ENCODE measurements around the gene CAMTA2.
A peak's percentile ranks its signal among the peaks of the same experiment; 100 is the strongest.
"Not testable (repeated sequence)": the region's sequence is repeated elsewhere in the genome, so short reads cannot be mapped to it uniquely, and the experiment has no call there.

CAMTA2 gene

GRCh38 chr17:4945176-4945943 lies 42.1 kb downstream of the CAMTA2 start:
- DNase-seq: peak; percentile 91

- DNase-seq: no peak
Observed at GRCh38 chr17:4944554-4945175, 42.8 kb downstream of the CAMTA2 start.

- peak; percentile 91 for DNase-seq
Observed at GRCh38 chr17:4944163-4944553, 43.3 kb downstream of the CAMTA2 start.

- DNase-seq: no peak
Observed at GRCh38 chr17:4942760-4943508, 44.5 kb downstream of the CAMTA2 start.

- DNase-seq: no peak
Observed at GRCh38 chr17:4941319-4941610, 46.2 kb downstream of the CAMTA2 start.

GRCh38 chr17:4940555-4941318 lies 46.7 kb downstream of the CAMTA2 start:
- peak; percentile 60 for DNase-seq

GRCh38 chr17:4939796-4940554 lies 47.5 kb downstream of the CAMTA2 start, which contains the start of the genes RNF167 and SLC25A11:
Gene RNF167 (plus strand): TSS chr17:4940268. CDS start chr17:4940910, 642 bp downstream.
Gene SLC25A11 (minus strand): TSS chr17:4940046. CDS start chr17:4939910, 136 bp downstream.
- peak; percentile 100 for DNase-seq

- DNase-seq: no peak
Observed at GRCh38 chr17:4939546-4939795, 48.0 kb downstream of the CAMTA2 start.

- DNase-seq: peak; percentile 56
Observed at GRCh38 chr17:4938688-4939545, 48.6 kb downstream of the CAMTA2 start.

GRCh38 chr17:4938069-4938491 lies 49.4 kb downstream of the CAMTA2 start:
- DNase-seq: no peak

GRCh38 chr17:4937553-4937952 lies 49.9 kb downstream of the CAMTA2 start:
- DNase-seq: no peak

- no peak for DNase-seq
Observed at GRCh38 chr17:4936436-4936835, 51.0 kb downstream of the CAMTA2 start.

- no peak for DNase-seq
Observed at GRCh38 chr17:4935650-4936049, 51.8 kb downstream of the CAMTA2 start.

GRCh38 chr17:4934173-4934979 lies 53.1 kb downstream of the CAMTA2 start:
- DNase-seq: peak; percentile 83

- no peak for DNase-seq
Observed at GRCh38 chr17:4933646-4934045, 53.8 kb downstream of the CAMTA2 start.

- no peak for DNase-seq
Observed at GRCh38 chr17:4932756-4933155, 54.7 kb downstream of the CAMTA2 start.

- DNase-seq: peak; percentile 69
Observed at GRCh38 chr17:4931963-4932362, 55.5 kb downstream of the CAMTA2 start, which contains the start of gene GP1BA. Gene GP1BA (plus strand): TSS chr17:4932277. CDS start chr17:4932605, 328 bp downstream.

- no peak for DNase-seq
Observed at GRCh38 chr17:4928881-4929280, 58.6 kb downstream of the CAMTA2 start.

GRCh38 chr17:4926577-4927335 lies 60.7 kb downstream of the CAMTA2 start:
- not testable (repeated sequence) for DNase-seq

GRCh38 chr17:4921320-4921719 lies 66.2 kb downstream of the CAMTA2 start:
- DNase-seq: no peak
